Neutrophil (primary cell): ENCODE measurements around the gene PC.

Experiments
- H3K27ac ChIP-seq: fragments of 200-600 bp; sonication (generic); 2 replicates; pipeline ENCODE4 v1.5.1; 2016; ENCODE audit warnings: mild to moderate bottlenecking, moderate library complexity
- H3K27me3 ChIP-seq: fragments of 200-600 bp; sonication (generic); 2 replicates; pipeline ENCODE4 v1.6.0; 2016; ENCODE audit warnings: mild to moderate bottlenecking
- H3K36me3 ChIP-seq: fragments of 200-600 bp; sonication (generic); 2 replicates; pipeline ENCODE4 v1.5.1; 2017
- H3K4me1 ChIP-seq, 2 experiments: fragments of 200-600 bp in 1 of 2; sonication (generic) in 1 of 2; 1 replicate in 1 of 2; 2 replicates in 1 of 2; pipeline versions ENCODE4 v1.5.1 to v1.6.1; 2013 to 2016; ENCODE audit warnings: low read depth in 1 of 2, low read length in 1 of 2, mild to moderate bottlenecking in 1 of 2, moderate library complexity in 1 of 2; ENCODE audit not compliant: control insufficient read depth in 1 of 2, insufficient read depth in 1 of 2
- H3K4me3 ChIP-seq, 2 experiments: fragments of 200-600 bp in 1 of 2; sonication (generic) in 1 of 2; 1 replicate in 1 of 2; 2 replicates in 1 of 2; pipeline ENCODE4 v1.5.1; 2013 to 2016; ENCODE audit warnings: low read depth in 1 of 2, low read length in 1 of 2, mild to moderate bottlenecking in 1 of 2, moderate library complexity in 1 of 2
- H3K9me3 ChIP-seq: fragments of 200-600 bp; sonication (generic); 2 replicates; pipeline ENCODE4 v1.5.1; 2016
- TF ChIP-seq, protein P1 (sequence below): fragments of 200-600 bp; sonication (generic); IDR thresholded peaks from 2 replicates; pipeline ENCODE4 v1.5.1; 2016; ENCODE audit warnings: antibody characterized with exemption

Gene PC

DNA sequence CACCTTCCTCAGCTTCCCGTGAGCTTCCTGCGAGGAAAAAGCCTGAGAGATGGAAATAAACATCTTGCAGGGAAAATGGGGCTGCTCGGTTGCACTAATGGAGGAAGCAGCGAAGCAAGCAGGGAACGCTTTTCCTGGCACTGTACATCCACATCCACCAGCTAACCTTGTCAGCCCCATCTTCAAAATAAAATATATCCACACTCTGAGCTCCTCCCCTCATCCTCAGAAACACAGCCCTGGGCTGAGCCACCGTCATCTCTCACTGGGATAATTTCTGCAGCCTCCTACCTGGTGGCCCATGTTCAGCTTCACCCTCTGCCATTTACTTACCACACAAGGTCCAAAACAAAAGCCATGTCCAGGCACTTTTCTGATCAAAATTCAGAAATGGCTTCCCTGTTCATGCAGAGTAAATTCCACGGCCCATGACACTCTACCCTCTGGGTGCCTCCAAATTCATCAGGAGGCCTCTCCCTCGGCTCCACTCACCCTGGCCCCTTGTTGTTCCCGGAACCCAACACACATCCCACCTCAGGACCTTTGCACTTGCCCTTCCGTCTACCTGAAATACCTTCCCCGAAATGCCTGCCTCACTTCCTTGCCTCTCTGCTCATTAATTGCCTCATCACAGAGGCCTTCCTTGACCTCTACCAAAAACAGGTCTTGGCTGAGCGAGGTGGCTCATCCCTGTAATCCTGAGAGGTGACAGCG is 29.9 kb upstream of the PC start:
- Histone ChIP-seq H3K27me3 (peaks cover 49% of the 10 kb centered on the region), H3K4me3 (no peak overlapping the region), H3K27ac (no peak overlapping the region), H3K4me1 (no peaks in the 10 kb centered on the region), H3K9me3 (no peaks in the 10 kb centered on the region), H3K36me3 (no peaks in the 10 kb centered on the region)
- TF ChIP-seq, protein P1, sequence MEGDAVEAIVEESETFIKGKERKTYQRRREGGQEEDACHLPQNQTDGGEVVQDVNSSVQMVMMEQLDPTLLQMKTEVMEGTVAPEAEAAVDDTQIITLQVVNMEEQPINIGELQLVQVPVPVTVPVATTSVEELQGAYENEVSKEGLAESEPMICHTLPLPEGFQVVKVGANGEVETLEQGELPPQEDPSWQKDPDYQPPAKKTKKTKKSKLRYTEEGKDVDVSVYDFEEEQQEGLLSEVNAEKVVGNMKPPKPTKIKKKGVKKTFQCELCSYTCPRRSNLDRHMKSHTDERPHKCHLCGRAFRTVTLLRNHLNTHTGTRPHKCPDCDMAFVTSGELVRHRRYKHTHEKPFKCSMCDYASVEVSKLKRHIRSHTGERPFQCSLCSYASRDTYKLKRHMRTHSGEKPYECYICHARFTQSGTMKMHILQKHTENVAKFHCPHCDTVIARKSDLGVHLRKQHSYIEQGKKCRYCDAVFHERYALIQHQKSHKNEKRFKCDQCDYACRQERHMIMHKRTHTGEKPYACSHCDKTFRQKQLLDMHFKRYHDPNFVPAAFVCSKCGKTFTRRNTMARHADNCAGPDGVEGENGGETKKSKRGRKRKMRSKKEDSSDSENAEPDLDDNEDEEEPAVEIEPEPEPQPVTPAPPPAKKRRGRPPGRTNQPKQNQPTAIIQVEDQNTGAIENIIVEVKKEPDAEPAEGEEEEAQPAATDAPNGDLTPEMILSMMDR = no peak

DNA sequence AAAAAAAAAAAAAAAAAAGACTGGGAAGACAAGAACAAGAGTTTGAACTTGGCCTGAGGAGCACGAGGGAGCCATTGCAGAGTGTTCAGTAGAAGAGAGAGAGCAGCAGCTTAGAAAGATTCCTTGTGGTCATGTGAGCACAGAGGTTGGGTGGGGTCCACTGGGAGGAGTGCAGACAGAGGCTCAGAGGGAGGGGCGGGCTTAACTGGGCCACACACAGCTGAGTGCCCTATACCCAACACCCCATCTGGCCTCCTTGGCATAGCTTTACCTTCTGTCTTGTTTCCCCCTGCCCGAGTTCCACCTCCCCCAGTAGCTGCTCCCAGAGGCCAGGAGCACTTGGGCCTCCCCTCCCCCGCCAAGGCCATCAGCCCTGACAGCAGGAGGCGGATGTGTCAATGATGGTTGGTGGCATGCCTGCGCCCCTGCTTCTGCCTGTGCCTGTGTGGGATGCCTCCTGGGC is 29.0 kb upstream of the PC start:
- peaks cover 52% of the 10 kb centered on the region for H3K27me3 ChIP-seq
- no peaks in the 10 kb centered on the region for H3K9me3 ChIP-seq
- no peaks in the 10 kb centered on the region for H3K36me3 ChIP-seq
- H3K4me3 ChIP-seq = no peak overlapping the region
- no peak overlapping the region for H3K27ac ChIP-seq
- no peaks in the 10 kb centered on the region for H3K4me1 ChIP-seq
- TF ChIP-seq, protein P1 = no peak

DNA sequence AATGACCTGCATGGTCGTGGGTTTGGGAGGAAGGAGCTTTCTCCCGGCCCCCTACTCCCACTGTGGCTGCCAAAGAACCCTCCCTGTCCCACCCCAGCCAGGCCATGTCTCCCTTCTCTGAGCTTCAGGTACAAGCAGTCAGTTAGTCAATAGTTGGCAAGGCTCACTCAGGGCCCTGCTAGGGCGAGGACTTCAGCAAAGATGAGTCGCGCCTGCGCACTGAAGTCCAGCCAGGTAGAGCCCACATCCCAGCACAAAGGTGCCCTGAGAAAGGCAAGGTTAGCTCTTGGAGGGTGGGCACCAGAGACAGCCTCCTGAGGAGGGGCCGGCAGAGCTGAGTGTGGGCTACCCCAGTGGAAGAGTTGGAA is 28.0 kb upstream of the PC start:
- Histone ChIP-seq H3K36me3 (no peaks in the 10 kb centered on the region), H3K4me1 (no peaks in the 10 kb centered on the region), H3K27ac (no peak overlapping the region), H3K9me3 (no peaks in the 10 kb centered on the region), H3K4me3 (no peak overlapping the region), H3K27me3 (peaks cover 55% of the 10 kb centered on the region)
- TF ChIP-seq, protein P1 = no peak

DNA sequence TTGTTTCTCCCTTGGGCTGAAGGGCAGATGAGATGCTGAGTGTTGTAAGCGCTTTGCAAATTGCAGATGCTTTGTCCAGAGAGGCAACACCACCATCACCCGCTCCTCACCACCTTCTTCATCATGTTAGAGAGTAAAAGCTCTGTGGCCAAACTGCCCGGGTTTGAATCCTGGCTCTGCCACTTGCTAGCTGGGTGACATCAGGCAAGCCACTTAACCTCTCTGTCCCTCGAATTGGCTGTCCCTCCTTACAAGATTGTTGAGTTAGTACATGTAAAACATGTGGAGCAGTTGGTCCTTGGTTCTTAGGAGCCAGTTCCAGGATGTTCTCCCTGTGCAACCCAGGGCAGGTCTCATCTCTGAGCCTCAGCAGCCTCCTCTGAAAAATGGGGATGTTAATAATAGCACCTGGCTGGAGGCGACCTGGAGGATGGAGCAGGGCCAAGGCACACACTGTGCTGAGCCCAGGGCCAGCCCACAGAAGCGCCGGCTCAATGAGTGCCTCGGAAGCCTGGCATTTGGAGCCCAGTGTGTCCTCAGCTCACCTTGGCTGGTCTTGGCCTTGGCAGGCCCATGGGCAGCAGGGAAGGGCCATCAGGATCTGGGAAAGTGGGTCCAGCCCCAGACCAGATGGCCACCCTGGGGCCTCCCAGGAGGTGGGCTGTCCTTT is 27.5 kb upstream of the PC start:
- Histone ChIP-seq H3K4me1 (no peaks in the 10 kb centered on the region), H3K27ac (no peak overlapping the region), H3K9me3 (no peaks in the 10 kb centered on the region), H3K27me3 (peaks cover 59% of the 10 kb centered on the region), H3K4me3 (no peak overlapping the region), H3K36me3 (no peaks in the 10 kb centered on the region)
- TF ChIP-seq, protein P1 = no peak

DNA sequence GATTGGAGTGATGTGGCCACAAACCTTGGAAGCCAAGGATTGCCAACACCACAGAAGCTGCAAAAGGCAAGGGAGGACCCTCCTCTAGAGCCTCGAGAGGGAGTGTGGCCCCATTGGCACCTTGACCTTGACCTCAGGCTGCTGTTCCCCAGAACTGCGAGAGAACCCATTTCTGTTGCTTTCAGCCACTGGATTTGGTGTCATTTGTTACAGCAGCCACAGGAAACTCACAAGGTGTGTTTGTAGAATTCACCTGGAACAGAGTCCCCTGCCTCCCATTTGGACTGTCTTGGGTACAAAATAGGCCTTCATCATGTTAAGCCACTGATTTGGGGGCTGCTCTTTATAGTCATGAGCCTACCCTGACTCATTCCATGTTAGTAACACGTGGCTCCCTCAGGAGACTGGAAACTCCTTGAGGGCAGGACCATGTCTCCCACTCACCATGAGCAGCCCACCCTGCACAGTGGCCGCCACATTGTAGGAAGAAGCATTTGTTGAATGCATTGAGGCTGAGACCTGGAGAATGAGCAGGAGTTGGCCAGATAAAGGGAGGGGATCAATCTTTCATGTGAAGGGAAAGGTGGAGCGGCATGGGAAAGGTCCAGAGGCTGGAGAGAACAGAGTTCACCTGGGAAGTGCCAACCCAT is 25.2 kb upstream of the PC start:
- H3K4me3 ChIP-seq = no peak overlapping the region
- H3K9me3 ChIP-seq = no peaks in the 10 kb centered on the region
- TF ChIP-seq, protein P1 = no peak
- no peaks in the 10 kb centered on the region for H3K4me1 ChIP-seq
- H3K27me3 ChIP-seq = peaks cover 53% of the 10 kb centered on the region
- H3K36me3 ChIP-seq = no peaks in the 10 kb centered on the region
- no peak overlapping the region for H3K27ac ChIP-seq
